GM19372 (cell line): Measurements from ENCODE around the gene KBTBD4.
"Not testable (repeated sequence)": the region's sequence is repeated elsewhere in the genome, so short reads cannot be mapped to it uniquely, and the experiment has no call there.

Experiments used
- ATAC-seq: cut with Tn5 transposase; IDR thresholded peaks from one replicate; pipeline ENCODE4 v1.9.1; 2021; ENCODE audit warnings: mild to moderate bottlenecking, low read depth, moderate library complexity; ENCODE audit not compliant: unreplicated experiment

The KBTBD4 gene

GRCh38 chr11:47530721-47531120 is 48.0 kb downstream of the KBTBD4 start:
- not testable (repeated sequence) for ATAC-seq

- no peak for ATAC-seq
Measured at GRCh38 chr11:47529951-47530350, 48.8 kb downstream of the KBTBD4 start.

- no peak for ATAC-seq
Measured at GRCh38 chr11:47527186-47527585, 51.6 kb downstream of the KBTBD4 start.

GRCh38 chr11:47526032-47526431 is 52.7 kb downstream of the KBTBD4 start:
- not testable (repeated sequence) for ATAC-seq

GRCh38 chr11:47524291-47524874 is 54.4 kb downstream of the KBTBD4 start:
- ATAC-seq, result no peak

GRCh38 chr11:47523490-47524225 is 55.1 kb downstream of the KBTBD4 start:
- ATAC-seq, result no peak
